Heart left ventricle (tissue), 13 donors: ENCODE measurements around the gene ZNF92.

Source experiments
- CTCF ChIP-seq, 12 donors: fragments of 200-600 bp; sonication (generic) in 4 of 12; IDR thresholded peaks; one replicate each; pipeline versions ENCODE4 v1.5.0 to v1.8.0; 2018 to 2022; ENCODE audit warnings: antibody characterized with exemption in 12 of 12, mild to moderate bottlenecking in 5 of 12
- POLR2A ChIP-seq, 2 donors: fragments of 450-650 bp; IDR thresholded peaks; one replicate each; pipeline ENCODE4 v1.6.1; 2017; ENCODE audit warnings: antibody characterized with exemption in 2 of 2, mild to moderate bottlenecking in 2 of 2, moderate library complexity in 2 of 2
- donor health status: ischemic (EF 13 %, LVEDD 7.1; RV severe dilation, severe dysfunction).
- donor health status: DM: no; HTN: yes; CAD: no.
- donor health status: DM: no; HTN: no; CAD: no.
- donor health status: ischemic (EF 25% LVEDD 6.9; RV normal size, moderate dysfunction).
- donor health status: ischemic (EF 25% LVEDD 5.7; RV mildly dilated, moderate dysfunction).
- donor health status: ischemic (EF 35%, LVEDD 5.7; RV mildly dilated, moderate dysfunction).
- donor health status: nonischemic (EF 11% LVEDD 7.7; RV severe dilation, severe dysfunction).
- donor health status: DM: yes; HTN: yes; CAD: no.
- donor health status: PGD.
- donor health status: ischemic (EF 29% LVEDD 5.4; RV normal size, mild dysfunction).
- donor health status: nonischemic (EF 23%, LVEDD 6.1; RV moderate dilation, normal function).

- TF ChIP-seq CTCF (IDR thresholded peaks at IDR 0.05), result no peak
- TF ChIP-seq POLR2A (IDR thresholded peaks at IDR 0.05), result no peak
Measured at GRCh38 chr7:65411249-65411648, 37.6 kb downstream of the ZNF92 start.
